ENCODE data around the gene TMEM178B. TPM values are rescaled to one million over a fixed set of nuclear protein-coding genes. Genes with fewer than 3 reads are reported as not detected.

TMEM178B gene
- total RNA-seq, 4 donors from 2014 or later, result 0.15 to 1.2 (median 0.58) TPM

DNA sequence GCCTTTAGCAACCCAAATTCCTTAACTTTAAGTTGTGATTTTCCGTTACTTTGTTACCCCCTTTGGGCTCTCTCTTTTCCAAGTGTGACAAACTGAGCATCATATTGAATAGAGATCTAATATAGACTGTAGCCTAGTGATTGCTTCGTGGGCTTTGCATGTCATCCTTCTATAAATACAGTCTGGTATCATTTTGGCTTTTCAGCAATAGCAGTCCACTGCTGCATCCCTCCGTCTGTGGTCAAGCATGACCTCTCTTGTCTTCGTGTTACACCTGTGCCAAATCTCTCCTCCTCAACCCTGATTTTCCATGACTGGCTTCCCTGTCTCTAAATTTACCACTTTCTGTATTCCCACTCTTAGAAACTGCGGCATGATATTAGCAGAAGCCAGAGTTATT lies 423.5 kb downstream of the TMEM178B start:
- no peak overlapping the region for H3K4me3 ChIP-seq (ENCODE audit: low read depth, poor library complexity, severe bottlenecking)
- intact Hi-C loops (cut with DNase I; ENCODE audit: low total_unique reads), result no loop called here
- no peak for DNase-seq (ENCODE audit: low spot score in 2 of 2)
- WGBS, 2 donors, result 70 to 72% methylated on average over 5 of the region's 5 CpGs
- TF ChIP-seq CTCF (IDR thresholded peaks at IDR 0.05), result no peak
- no peak for TF ChIP-seq POLR2A (IDR thresholded peaks at IDR 0.05)

- DNase-seq (ENCODE audit: low spot score in 2 of 2), result no peak
- no peak overlapping the region for H3K4me3 ChIP-seq (ENCODE audit: low read depth, poor library complexity, severe bottlenecking)
- WGBS, 2 donors, result 60 to 62% methylated on average over 3 of the region's 3 CpGs
- intact Hi-C loops (cut with DNase I; ENCODE audit: low total_unique reads), result no loop called here
- TF ChIP-seq CTCF (IDR thresholded peaks at IDR 0.05) (no peak), POLR2A (IDR thresholded peaks at IDR 0.05) (no peak)
Measured at GRCh38 chr7:141500608-141501007, 426.7 kb downstream of the TMEM178B start.

DNA sequence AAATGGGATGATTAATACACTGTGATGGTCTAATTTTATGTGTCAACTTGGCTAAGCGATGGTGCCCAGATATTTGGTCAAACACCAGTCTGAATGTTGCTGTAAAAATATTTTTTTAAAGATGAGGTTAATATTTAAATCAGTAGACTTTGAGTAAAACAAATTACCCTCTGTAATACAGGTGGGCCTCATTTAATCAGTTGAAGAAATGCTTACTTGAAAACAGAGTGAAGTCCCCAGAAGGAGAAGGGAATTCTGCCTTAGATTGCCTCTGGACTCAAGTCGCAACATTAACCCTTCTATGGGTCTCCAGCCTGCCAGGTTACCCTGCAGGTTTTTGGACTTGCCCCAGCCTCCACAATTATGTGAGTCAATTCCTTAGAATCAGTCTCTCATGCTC lies 427.6 kb downstream of the TMEM178B start:
- TF ChIP-seq POLR2A (IDR thresholded peaks at IDR 0.05) (no peak), CTCF (IDR thresholded peaks at IDR 0.05) (no peak)
- intact Hi-C loops (cut with DNase I; ENCODE audit: low total_unique reads), result no loop called here
- H3K4me3 ChIP-seq (ENCODE audit: low read depth, poor library complexity, severe bottlenecking), result no peak overlapping the region
- 74 to 85% methylated on average over 2 of the region's 2 CpGs for WGBS, 2 donors
- DNase-seq (ENCODE audit: low spot score in 2 of 2), result no peak

DNA sequence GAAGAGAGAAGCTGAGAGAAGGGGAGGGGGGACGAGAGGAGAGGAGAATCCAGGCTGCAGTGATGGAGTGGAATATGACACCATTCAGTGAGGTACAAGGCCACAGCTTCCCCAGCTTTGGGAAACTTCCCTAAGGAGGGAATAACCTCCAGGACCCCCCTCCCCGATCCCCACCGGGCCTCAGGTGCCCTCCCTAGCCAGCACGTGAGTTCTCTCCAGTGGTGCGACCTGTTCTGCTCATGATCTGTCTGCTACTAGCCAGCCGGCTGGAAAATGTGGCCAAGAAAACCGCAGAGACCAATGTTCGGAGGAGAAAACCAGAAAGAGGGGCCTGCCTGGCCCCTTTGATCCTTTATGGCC lies 437.4 kb downstream of the TMEM178B start:
- H3K4me3 ChIP-seq (ENCODE audit: low read depth, poor library complexity, severe bottlenecking), result no peak overlapping the region
- 3 to 9% methylated on average over 8 of the region's 8 CpGs for WGBS, 2 donors
- no peak for DNase-seq (ENCODE audit: low spot score in 2 of 2)
- TF ChIP-seq CTCF (IDR thresholded peaks at IDR 0.05), result no peak
- TF ChIP-seq POLR2A (IDR thresholded peaks at IDR 0.05), result no peak
- intact Hi-C loops (cut with DNase I; ENCODE audit: low total_unique reads), result no loop called here

- TF ChIP-seq CTCF (IDR thresholded peaks at IDR 0.05), result no peak
- TF ChIP-seq POLR2A (IDR thresholded peaks at IDR 0.05), result no peak
- no peak for DNase-seq (ENCODE audit: low spot score in 2 of 2)
- H3K4me3 ChIP-seq (ENCODE audit: low read depth, poor library complexity, severe bottlenecking), result no peak overlapping the region
- intact Hi-C loops (cut with DNase I; ENCODE audit: low total_unique reads), result no loop called here
- WGBS, 2 donors, result 3 to 6% methylated on average over 34 to 36 of the region's 36 CpGs
Measured at GRCh38 chr7:141511676-141512396, 438.0 kb downstream of the TMEM178B start.

DNA sequence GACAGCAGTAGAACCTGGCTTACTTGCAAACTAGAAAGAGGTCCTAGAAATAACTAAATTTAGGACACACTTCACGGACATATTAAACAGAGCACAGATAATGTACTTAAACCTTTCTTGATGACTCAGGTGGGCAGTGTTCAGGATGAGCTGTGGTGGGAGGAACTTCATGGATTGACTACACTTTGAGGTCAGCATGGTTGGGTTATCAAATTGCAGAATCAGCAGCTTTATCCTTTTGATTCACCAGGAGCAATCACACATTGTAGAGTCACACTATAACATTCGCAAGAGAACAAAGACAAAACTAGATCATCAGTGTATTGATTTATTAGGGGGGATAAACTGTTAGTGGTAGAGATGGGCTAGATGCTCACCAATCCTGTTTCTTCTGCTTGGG lies 438.7 kb downstream of the TMEM178B start:
- no peak for DNase-seq (ENCODE audit: low spot score in 2 of 2)
- H3K4me3 ChIP-seq (ENCODE audit: low read depth, poor library complexity, severe bottlenecking), result no peak overlapping the region
- WGBS, 2 donors, result 85 to 87% methylated on average over 2 of the region's 2 CpGs
- TF ChIP-seq CTCF (IDR thresholded peaks at IDR 0.05) (no peak), POLR2A (IDR thresholded peaks at IDR 0.05) (no peak)
- intact Hi-C loops (cut with DNase I; ENCODE audit: low total_unique reads), result no loop called here

All from lower leg skin (tissue), 4 donors.